ENCODE measurements around the gene PFDN5. TPM values are rescaled to one million over a fixed set of nuclear protein-coding genes. Genes with fewer than 3 reads are reported as not detected.

PFDN5 gene
- total RNA-seq, 1 experiment from 2014 or later, result 288 TPM

DNA sequence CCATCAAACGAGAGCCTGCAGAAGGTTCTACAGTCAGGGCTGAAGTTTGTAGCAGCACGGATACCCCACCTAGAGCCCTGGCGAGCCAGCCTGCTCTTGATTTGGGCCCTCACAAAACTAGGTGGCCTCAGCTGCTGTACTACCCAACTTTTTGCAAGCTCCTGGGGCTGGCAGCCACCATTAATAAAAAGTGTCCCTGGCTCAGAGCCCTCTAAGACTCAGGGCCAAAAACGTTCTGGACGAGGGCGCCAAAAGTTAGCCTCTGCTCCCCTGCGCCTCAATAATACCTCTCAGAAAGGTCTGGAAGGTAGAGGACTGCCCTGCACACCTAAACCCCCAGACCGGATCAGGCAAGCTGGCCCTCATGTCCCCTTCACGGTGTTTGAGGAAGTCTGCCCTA is 8.9 kb upstream of the PFDN5 start:
- Histone ChIP-seq H3K36me3 (ENCODE audit: insufficient read depth, low read length, poor library complexity, severe bottlenecking) (peaks cover 90% of the 10 kb centered on the region), H3K9me3 (ENCODE audit: low read depth, low read length, poor library complexity, severe bottlenecking) (no peaks in the 10 kb centered on the region), H3K4me3 (ENCODE audit: low read depth, low read length, poor library complexity, severe bottlenecking) (no peak overlapping the region), H3K4me1 (ENCODE audit: insufficient read depth, low read length, poor library complexity, severe bottlenecking) (no peaks in the 10 kb centered on the region), H3K27me3 (replicated peaks; ENCODE audit: insufficient read depth, low read depth, low read length, poor library complexity) (no peaks in the 10 kb centered on the region), H3K27ac (ENCODE audit: low read depth, low read length, poor library complexity, severe bottlenecking) (no peak overlapping the region)
- intact Hi-C loops (cut with micrococcal nuclease; ENCODE audit: unreplicated experiment), result loop anchor here (2.0 kb wide), 1 partner anchor 220 kb away; no protein-coding TSS in a partner anchor
- POLR2A ChIA-PET (ENCODE audit: low non-redundant PET), result interaction anchor here (0.6 to 0.7 kb wide), 2 partner anchors 8 to 61 kb away, joined by 3 read pairs; no protein-coding TSS in a partner anchor
- BruUV-seq (replicated peaks), result no TSS peak
- no peak for DNase-seq (ENCODE audit: low spot score)
- CTCF ChIA-PET, result interaction anchor here (2.0 to 2.4 kb wide), 2 partner anchors 73 to 75 kb away, joined by 4 to 13 read pairs; no protein-coding TSS in a partner anchor
- TF ChIP-seq EZH2 (IDR thresholded peaks at IDR 0.05; ENCODE audit: borderline replicate concordance, low read depth, low read length, poor library complexity, severe bottlenecking) (no peak), CTCF (conservative IDR thresholded peaks at IDR 0.05; ENCODE audit: low read depth, low read length) (no peak)

- POLR2A ChIA-PET (ENCODE audit: low non-redundant PET), result no interaction called here
- no TSS peak for BruUV-seq (replicated peaks)
Measured at GRCh38 chr12:53287741-53288216, 7.6 kb upstream of the PFDN5 start.

GRCh38 chr12:53288322-53288721 is 7.0 kb upstream of the PFDN5 start:
- H3K4me3 ChIP-seq (ENCODE audit: low read depth, low read length, poor library complexity, severe bottlenecking), result no peak overlapping the region
- TSS peak; percentile 8 for BruUV-seq (replicated peaks)
- peaks cover 90% of the 10 kb centered on the region for H3K36me3 ChIP-seq (ENCODE audit: insufficient read depth, low read length, poor library complexity, severe bottlenecking)
- ChIA-PET CTCF (interaction anchor here (0.6 to 2.1 kb wide), 4 partner anchors 32 to 77 kb away, joined by 3 to 11 read pairs (median 4); no protein-coding TSS in a partner anchor), POLR2A (ENCODE audit: low non-redundant PET) (no interaction called here)
- no peak overlapping the region for H3K27ac ChIP-seq (ENCODE audit: low read depth, low read length, poor library complexity, severe bottlenecking)
- intact Hi-C loops (cut with micrococcal nuclease; ENCODE audit: unreplicated experiment), result no loop called here
- no peaks in the 10 kb centered on the region for H3K27me3 ChIP-seq (replicated peaks; ENCODE audit: insufficient read depth, low read depth, low read length, poor library complexity)
- TF ChIP-seq CTCF (conservative IDR thresholded peaks at IDR 0.05; ENCODE audit: low read depth, low read length), result no peak
- no peak for TF ChIP-seq EZH2 (IDR thresholded peaks at IDR 0.05; ENCODE audit: borderline replicate concordance, low read depth, low read length, poor library complexity, severe bottlenecking)
- no peak for DNase-seq (ENCODE audit: low spot score)
- H3K4me1 ChIP-seq (ENCODE audit: insufficient read depth, low read length, poor library complexity, severe bottlenecking), result no peaks in the 10 kb centered on the region
- no peaks in the 10 kb centered on the region for H3K9me3 ChIP-seq (ENCODE audit: low read depth, low read length, poor library complexity, severe bottlenecking)

More at GRCh38 chr12:53287741-53288216, 7.6 kb upstream of the PFDN5 start:
- H3K4me1 ChIP-seq (ENCODE audit: insufficient read depth, low read length, poor library complexity, severe bottlenecking), result no peaks in the 10 kb centered on the region
- no peaks in the 10 kb centered on the region for H3K27me3 ChIP-seq (replicated peaks; ENCODE audit: insufficient read depth, low read depth, low read length, poor library complexity)
- peak; percentile 67 for DNase-seq (ENCODE audit: low spot score)
- CTCF ChIA-PET, result interaction anchor here (1.0 to 2.4 kb wide), 4 partner anchors 32 to 76 kb away, joined by 3 to 13 read pairs (median 8); no protein-coding TSS in a partner anchor
- no peak overlapping the region for H3K27ac ChIP-seq (ENCODE audit: low read depth, low read length, poor library complexity, severe bottlenecking)
- H3K9me3 ChIP-seq (ENCODE audit: low read depth, low read length, poor library complexity, severe bottlenecking), result no peaks in the 10 kb centered on the region
- peaks cover 90% of the 10 kb centered on the region for H3K36me3 ChIP-seq (ENCODE audit: insufficient read depth, low read length, poor library complexity, severe bottlenecking)
- intact Hi-C loops (cut with micrococcal nuclease; ENCODE audit: unreplicated experiment), result loop anchor here (1.0 to 2.0 kb wide), 3 partner anchors 74 to 221 kb away; no protein-coding TSS in a partner anchor
- no peak overlapping the region for H3K4me3 ChIP-seq (ENCODE audit: low read depth, low read length, poor library complexity, severe bottlenecking)
- no peak for TF ChIP-seq EZH2 (IDR thresholded peaks at IDR 0.05; ENCODE audit: borderline replicate concordance, low read depth, low read length, poor library complexity, severe bottlenecking)
- TF ChIP-seq CTCF (conservative IDR thresholded peaks at IDR 0.05; ENCODE audit: low read depth, low read length), result peak; percentile 72
